Erythroblast (primary cell): ENCODE data around the gene IRF5.

Experiments
- DNase-seq, 2 experiments: peaks; one replicate each; lab custom pipeline; 2025; lab: John Stamatoyannopoulos, UW
- GATA1 ChIP-seq: IDR thresholded peaks from 2 replicates; pipeline ENCODE4 v1.6.1; 2011; ENCODE audit warnings: low read depth, mild to moderate bottlenecking, control low read depth, low read length, moderate library complexity
- POLR2A ChIP-seq: IDR thresholded peaks from 2 replicates; pipeline ENCODE4 v1.6.1; 2011; ENCODE audit warnings: mild to moderate bottlenecking, low read length

IRF5 gene

GRCh38 chr7:128899392-128899791, 38.3 kb upstream of the IRF5 start:
- no peak for DNase-seq

DNA sequence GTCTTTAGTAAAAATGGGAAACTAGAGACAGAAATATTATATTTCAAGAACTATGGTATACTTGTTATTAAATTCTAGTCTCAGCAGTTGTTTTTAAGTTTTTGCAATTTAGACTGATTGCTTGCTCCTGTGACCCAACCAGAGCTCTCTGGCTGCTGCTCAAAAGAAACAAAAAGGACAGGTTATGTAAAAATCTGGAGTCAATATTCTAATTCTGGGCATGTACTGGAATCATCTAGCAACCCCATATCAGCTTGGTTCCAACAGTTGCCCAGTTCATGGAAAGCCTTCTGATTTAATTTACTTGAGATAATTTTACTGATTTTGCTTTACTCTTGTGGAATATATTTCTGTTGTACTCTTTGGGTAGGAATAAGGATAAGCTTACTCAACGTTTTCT, 37.5 kb upstream of the IRF5 start:
- no peak for DNase-seq
- no peak for TF ChIP-seq GATA1
- TF ChIP-seq POLR2A, result no peak

More at GRCh38 chr7:128899392-128899791, 38.3 kb upstream of the IRF5 start:
- TF ChIP-seq GATA1, result no peak
- TF ChIP-seq POLR2A, result no peak

DNA sequence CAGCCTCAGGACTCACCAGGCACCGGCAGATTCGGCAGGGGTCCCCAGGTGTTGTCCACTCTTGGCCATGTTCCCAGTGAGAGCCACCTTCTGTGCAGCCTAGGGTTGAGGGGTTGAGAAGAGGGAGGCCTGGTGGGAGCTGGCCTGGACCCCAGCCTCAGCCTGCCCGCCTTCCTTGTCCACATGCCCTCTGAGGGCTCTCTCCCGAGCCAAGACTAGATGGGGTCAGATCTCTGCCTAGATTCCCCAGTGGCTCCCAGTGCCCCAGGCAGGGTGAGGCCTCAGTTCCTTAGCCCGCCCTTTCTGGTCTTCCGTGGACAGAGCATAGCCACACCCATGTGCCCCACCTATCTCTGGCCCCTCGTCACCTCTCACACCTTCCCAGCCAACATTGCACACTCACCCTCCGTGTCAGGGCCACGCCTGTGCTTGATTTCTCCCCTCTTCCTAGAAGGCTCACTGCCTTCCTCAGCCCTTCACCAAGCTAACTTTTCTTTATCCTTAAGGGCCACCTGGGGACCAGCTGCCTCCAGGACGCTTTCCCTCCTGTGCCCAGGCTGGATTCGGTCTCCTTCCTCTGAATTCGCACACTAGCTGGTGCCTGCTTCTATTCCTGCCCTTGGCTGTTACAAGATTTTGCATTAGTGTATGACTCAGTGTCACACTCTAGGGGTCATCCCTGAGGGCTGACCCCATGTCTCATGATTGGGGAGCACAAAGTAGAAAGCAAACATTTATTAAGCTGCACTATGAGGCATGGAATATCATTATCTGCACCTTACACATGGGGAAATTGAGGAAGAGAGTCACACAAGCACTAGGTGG, 34.8 kb upstream of the IRF5 start:
- DNase-seq, result no peak
- no peak for TF ChIP-seq GATA1
- no peak for TF ChIP-seq POLR2A

DNA sequence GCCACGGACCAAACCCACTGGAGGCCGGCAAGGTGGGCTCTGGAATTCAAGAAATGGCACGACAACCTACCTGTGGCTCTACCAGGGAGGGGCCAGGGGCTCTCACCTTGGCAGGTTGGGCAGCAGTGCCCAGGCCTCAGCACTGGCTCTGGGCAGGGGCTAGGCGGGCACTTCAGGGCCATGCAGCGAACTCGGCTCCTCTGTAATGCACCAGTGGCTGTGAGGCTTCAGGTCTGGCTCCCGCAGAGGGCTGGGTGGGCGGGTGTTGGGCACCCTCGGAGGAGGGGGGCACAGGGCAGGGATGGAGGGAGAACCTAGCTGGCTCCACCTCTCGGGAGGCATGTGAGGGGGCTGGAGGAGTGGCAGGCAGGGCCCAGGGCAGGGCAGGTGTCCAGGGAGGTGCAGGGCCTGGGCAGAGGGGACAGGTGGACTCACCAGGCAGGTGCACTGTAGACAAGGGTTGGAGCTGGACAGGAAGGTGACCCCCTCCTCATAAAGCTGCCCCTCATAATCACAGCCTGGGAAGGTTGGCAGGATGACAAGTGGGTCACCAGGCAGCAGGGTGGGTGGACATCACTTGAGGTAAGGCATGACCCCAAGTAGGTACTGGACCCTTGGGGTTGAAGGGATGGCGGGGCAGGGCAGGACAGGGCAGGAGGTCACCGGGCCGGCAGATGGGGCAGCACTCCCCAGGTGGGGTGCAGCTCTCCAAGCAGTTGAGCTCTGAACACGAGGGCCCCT, 33.9 kb upstream of the IRF5 start:
- no peak for DNase-seq
- TF ChIP-seq GATA1 (no peak), POLR2A (no peak)

DNA sequence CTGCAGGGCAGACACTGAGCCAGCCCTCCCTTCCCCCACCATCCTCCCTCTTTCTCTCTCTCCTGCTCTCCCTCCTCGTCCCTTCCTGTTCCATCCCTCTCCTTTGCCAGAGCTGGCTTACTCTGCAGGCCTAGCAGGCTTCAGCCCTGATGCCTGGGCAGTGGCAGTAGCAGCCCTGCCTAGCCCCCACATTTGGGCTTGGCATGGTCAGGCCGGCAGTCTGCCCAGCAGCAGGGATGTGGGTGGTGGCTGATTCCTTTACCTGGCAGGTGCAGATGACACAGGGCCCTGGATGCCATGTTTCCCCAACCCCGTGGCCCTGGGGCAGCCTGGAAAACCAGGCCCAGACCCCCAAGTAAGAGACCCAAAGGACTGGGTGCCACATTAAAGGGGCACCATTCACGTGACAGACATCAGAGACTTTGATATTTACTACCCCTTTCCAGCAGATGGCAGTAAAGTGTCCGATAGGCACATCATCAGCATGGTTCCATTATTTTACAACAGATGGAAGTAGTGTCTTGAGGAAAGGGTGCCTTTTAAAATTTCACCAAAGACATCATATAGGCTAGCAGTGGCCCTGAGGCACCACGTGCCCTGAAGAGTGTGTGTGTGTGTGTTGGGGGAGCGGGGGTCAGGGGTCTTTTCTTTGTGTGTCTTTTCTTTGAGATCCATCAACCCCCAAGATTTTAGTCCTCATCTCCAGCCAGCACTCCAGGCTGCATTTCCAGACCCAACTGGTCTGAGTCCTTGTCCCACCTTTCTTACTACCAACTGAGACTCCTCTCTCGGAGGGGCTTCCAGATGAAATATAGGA, 33.1 kb upstream of the IRF5 start:
- peak; percentile 37 to 66 for DNase-seq
- TF ChIP-seq POLR2A (no peak), GATA1 (no peak)

GRCh38 chr7:128906001-128906765, 31.5 kb upstream of the IRF5 start:
- DNase-seq, result no peak
- TF ChIP-seq GATA1 (no peak), POLR2A (no peak)

DNA sequence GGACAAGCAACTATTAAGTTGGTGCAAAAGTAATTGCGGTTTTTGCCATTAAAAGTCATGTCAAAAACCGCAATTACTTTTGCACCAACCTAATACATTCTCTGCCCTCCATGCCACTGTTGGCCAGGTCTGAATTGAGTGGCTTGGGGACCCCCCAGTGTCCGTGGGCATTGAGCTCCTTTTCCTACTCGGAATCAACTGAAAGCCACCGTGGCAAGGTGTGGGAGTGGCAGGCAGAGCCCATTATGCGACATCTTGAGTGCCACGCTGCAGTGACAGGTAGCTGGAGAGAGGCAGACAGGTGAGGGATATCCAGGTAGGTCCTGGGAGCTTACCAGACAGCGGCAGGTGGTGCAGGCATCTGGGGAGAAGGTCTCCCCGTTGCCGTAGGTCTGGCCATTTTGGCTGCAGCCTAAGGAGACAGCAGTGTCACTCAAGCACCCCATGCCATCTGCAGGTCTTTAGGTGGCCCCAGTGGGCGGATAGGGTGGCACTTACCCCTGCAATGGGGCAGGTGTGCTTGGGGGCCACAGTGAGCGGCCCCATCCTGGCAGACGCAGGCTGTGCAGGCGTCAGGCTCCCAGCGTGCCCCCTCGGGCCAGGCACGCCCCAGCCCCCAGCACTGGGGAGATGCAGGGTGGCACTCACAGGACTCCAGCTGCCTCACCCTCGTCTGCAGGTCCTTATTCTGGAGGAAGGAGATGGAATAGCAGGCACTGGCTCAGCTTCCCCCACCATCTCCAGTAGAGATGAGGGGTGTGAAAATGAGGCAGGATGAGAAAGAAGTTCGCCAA, 30.8 kb upstream of the IRF5 start:
- DNase-seq, result no peak
- no peak for TF ChIP-seq POLR2A

DNA sequence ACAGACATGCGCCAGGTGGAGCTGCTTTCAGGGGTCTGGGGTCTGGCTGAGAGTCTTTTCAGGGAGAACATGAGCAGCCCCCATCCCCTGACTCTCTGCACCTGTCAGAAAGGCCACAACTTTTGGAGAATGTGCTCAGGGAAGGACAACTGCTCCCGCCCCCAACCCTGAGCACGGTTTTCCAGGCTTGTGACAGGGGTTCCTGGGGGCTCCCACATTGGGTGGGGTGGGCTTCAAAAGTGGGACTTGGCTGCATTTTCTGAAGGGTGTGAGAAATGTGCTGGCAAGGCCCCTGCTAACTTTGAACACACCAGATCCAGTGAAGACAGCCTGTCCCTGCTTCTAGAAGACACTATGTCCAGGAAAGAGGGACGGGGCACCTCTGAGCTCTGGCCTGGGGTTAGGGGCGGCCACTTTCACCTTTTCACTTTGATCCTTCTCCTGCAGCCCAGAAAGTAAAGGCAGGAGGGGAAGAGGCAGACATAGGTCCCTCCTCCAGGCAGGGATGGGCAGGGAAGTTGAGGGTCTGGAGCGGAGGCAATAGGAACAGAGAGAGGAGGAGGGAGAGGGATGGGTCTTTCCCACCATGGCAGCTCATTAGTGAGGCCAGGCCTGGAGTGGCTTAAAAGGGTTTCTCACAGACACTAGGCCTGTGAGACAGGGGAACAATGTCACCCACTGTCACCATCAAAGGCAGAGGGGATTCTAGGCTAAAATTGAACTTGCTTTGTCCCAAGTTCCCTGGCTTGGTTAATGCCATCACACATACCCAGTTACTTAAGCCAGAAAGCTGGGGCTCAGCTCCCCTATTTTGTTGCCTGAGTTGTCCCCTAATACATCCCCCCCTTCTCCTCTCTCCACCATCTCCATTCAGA, 28.7 kb upstream of the IRF5 start:
- no peak for DNase-seq
- TF ChIP-seq POLR2A, result no peak

DNA sequence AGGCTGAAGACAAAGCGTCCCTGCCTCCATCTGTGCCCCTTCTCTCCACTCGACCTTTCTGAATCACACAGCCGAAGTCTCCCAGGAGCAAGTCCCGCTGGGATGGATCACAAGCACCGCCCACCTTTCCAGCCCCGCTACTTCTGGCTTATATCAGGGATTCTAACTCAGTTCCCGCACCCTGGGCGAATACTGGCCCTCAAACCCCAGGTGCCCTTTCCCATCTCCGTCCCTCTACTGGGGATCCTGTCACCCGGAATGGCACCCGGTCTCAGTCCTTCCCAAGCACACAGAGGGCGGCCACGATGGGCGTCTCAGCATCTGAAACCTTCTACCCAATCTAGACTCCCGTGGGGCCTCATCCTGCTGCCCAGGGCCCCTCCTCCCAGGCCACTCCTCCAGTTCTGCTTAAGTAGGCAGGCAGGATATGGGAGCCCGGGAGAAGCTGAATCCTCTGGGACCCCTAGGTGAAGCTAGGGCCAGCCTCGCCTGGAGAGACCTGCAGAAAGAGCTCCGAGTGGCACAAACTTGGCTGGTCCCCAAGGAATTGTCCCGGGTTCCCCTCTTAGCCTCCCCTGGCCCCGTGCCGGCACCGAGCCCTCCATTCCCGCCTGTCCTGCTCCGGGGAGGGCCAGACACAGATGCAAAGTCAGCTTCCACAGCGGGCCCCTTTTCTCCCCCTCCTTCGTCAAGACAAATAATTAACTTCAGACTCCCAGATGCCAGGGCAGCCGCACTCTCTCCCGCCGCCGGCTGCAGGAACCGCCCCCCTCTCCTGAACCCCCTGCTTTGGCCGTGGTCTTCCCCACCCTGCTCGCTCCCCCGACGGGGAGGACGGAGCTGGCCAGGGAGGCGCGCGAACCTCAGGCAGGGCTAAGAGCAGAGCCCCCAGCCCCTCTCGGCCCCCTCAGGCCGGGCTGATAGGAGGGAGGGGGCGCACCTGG, 27.8 kb upstream of the IRF5 start:
- DNase-seq, result no peak
- TF ChIP-seq POLR2A (no peak), GATA1 (no peak)

DNA sequence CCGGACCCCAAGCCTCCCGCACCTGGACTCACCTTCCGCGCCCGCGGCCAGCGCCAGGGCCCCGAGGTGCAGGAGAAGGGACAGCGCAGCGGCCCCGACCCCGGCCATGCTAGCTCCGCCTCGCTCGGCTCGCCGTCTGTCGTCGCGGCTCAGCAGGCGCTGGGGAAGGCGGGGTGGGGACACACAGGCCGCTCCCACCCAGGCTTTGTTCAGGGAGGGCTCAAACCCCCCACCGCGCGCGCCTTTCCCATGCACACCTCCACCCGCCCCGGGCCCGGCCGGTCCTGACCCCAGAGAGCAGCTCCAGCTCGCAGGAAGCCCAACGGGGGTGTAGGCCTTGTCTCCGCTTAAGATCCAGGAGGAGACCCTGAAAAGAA, 27.2 kb upstream of the IRF5 start, which contains the start of gene KCP:
TSS of gene KCP (minus strand) at position 141 of the 377 bp plus-strand sequence. CDS start at position 108, 33 bp downstream.
- no peak for DNase-seq
- TF ChIP-seq GATA1 (no peak), POLR2A (no peak)
